GM18951 (cell line): ENCODE results near the gene PPAT.
A peak's percentile ranks its signal among the peaks of the same experiment; 100 is the strongest.
"Not testable (repeated sequence)": the region's sequence is repeated elsewhere in the genome, so short reads cannot be mapped to it uniquely, and the experiment has no call there.

ENCODE experiments used
- POLR2A ChIP-seq: IDR thresholded peaks from 4 replicates; pipeline ENCODE4 v1.6.1; 2011; ENCODE audit warnings: mild to moderate bottlenecking; ENCODE audit not compliant: insufficient read length, insufficient read depth; ENCODE audit errors: extremely low read depth
- in situ Hi-C: fragments of 300-500 bp; cut with MboI; formaldehyde crosslinking; loops from one replicate; pipeline ENCODE4 v1.12.0; 2022; ENCODE audit warnings: low sequenced_read_pairs, mixed read lengths, inconsistent platforms; ENCODE audit not compliant: unreplicated experiment

The PPAT gene

DNA sequence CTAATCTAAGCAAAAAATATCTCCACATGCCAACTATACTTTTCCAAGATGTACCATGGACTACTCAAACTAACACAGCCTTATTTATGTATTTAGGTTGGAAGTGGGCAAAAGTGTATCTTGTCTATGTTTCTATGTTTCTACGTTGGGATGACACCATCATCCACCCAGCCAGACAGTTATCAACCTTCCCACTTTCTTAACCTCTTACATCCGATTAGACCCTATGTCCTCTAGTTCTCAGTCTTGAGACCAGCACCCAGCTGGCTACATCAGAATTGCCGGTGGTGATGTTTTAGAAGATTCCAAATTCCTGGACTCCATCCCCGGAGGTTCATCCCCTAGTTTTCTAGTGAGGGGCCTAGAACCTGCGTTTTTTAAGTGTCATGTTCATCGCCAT is 47.1 kb downstream of the PPAT start:
- in situ Hi-C loops: no loop called here
- TF ChIP-seq POLR2A: no peak

DNA sequence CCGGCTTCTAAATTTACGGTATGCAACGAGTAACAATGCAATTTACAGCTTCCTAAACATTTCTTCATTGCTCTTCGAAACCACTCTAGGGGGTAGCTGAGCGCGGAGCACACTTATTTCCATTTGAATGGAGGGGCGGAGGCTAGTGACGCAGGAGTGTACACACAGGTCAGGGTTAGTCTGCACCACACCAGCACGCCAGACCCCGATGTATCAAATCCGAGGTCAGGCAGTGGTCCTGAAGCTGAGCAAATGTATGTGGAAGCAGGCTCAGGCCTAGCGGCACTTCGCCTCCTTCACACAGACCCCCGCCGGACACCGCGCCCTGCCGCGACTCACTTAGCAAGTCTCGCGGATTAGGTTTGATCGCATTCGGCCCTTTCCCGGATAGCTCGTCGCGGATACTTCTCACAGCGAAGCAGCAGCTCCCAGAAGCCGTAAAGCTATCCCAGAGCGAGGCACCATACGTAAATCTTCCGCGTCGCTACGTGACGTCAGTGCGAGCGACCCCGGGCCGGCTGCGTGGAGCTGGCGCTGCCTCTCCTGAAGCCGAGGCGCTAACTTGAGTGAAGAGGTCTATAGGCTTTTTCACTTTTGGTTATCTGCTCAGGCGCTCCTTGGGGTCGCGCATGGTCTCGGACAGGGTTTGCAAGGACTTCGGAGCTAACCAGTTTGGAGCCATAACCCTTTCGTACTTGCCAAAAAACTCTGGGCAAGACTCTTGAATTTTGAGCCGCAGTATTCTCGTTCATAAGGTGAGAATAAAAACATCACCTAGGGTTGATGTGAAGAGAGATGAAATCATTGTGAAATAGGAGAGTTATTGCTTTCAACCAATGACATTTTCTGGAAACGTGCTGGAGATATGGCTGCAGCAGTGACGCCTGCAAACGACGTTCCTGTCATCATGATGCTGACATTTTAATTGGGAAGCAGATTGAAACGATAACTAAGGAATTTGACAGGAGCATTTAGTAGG is 48.1 kb downstream of the PPAT start, which contains the start of gene AASDH:
TSS of gene AASDH (minus strand) at position 469 of the 979 bp plus-strand sequence. CDS start 3,192 bp downstream, outside the sequence.
- in situ Hi-C loops: no loop called here

GRCh38 chr4:56386091-56386490 is 49.3 kb downstream of the PPAT start:
- in situ Hi-C loops: no loop called here
- no peak for TF ChIP-seq POLR2A

More for the DNA sequence above, 48.1 kb downstream of the PPAT start, which contains the start of gene AASDH:
- peak; percentile 91 for TF ChIP-seq POLR2A

- in situ Hi-C loops: no loop called here
- TF ChIP-seq POLR2A: no peak
Measured at GRCh38 chr4:56375458-56375857, 60.0 kb downstream of the PPAT start.

GRCh38 chr4:56374956-56375355 is 60.5 kb downstream of the PPAT start:
- TF ChIP-seq POLR2A: no peak
- in situ Hi-C loops: no loop called here

DNA sequence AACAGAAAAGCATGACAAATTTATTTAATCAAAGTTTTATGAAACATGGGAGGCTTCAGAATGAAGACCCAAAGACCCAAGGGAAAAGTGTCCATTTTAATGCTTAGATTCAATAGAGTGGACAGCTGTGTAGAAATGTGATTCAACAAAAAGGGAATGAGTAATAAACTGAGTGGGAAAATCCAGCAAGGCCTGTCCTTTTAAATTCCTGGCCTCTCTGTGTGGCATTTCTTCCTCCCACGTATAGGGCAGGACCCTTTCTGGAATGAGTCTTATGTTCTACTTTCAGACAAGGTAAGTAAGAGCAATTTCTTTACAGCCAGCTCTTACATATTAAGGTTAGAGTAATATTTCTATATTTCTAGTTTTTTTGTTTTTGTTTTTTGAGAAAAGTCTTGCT is 62.6 kb downstream of the PPAT start:
- no peak for TF ChIP-seq POLR2A
- in situ Hi-C loops: no loop called here

DNA sequence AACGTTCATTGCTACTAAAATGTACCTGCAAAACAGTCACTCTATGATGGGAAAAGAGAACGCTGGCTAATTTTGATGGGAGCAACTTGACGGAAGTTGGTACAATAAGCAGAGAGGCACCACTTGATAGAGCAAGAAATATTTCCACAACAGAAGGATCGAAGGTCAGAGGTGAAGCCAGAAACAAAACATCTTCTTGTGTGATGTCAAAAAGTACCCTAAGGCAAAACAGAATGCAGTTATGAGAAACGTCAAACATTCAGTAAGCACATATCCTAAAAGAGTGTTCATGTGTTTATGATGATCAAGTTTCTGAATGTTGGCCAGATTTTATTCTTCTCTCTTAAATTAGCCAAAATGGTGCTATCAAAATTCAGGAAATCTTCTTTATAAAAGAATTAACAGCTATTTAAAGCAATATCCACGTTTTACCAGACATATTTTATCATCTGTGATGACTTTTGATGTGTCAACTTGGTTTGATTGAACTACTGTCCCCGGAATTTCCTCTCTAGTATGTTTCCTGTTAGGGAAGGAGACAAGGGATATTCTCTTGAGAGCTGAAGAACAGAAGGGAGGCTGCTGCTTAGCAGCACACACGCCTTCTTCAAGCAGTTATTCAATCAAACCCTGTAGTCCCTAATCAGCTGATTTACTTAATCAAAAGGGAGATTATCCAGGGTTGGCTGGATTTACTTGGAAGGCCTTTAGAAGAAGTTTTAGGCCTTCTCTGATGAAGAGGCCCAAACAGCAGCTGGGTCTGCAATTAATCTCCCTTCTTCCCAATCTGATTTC is 63.8 kb downstream of the PPAT start:
- TF ChIP-seq POLR2A: no peak

DNA sequence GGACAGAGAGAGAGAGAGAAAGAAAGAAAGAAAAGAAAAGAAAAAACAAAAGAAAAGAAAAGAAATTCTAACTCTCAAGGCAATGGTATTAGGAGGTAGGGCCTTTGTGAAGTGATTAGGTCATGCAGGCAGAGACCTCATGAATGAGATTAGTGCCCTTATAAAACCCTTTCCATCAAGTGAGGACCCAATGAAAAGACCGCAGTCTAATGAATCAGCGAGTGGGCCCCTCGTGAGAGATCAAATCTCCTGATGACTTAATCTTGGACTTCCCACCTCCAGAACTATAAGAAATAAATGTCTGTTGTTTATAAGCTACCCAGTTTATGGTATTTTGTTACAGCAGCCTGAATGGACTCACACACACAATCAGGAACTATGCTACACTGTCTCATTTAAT is 65.0 kb downstream of the PPAT start:
- in situ Hi-C loops: no loop called here

More for the DNA sequence above, 63.8 kb downstream of the PPAT start:
- in situ Hi-C loops: no loop called here

DNA sequence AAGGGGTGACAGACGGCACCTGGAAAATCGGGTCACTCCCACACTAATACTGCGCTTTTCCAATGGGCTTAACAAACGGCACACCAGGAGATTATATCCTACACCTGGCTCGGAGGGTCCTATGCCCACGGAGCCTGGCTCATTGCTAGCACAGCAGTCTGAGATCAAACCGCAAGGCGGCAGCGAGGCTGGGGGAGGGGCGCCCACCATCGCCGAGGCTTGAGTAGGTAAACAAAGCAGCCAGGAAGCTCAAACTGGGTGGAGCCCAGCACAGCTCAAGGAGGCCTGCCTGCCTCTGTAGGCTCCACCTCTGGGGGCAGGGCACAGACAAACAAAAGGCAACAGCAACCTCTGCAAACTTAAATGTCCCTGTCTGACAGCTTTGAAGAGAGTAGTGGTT is 72.4 kb downstream of the PPAT start:
- in situ Hi-C loops: not testable (repeated sequence)

More for the DNA sequence above, 65.0 kb downstream of the PPAT start:
- no peak for TF ChIP-seq POLR2A

GRCh38 chr4:56360071-56360470 is 75.3 kb downstream of the PPAT start:
- no peak for TF ChIP-seq POLR2A
- in situ Hi-C loops: no loop called here

DNA sequence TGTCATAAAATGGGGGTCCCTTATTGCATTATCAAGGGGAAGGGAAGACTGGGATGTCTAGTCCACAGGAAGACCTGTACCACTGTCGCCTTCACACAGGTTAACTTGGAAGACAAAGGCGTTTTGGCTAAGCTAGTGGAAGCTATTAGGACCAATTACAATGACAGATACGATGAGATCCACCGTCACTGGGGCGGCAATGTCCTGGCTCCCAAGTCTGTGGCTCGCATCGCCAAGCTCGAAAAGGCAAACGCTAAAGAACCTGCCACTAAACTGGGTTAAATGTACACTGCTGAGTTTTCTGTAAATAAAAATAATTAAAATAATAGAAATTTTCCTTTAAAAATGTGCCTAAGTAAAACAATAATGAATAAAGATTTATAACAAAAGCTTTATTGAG is 78.8 kb downstream of the PPAT start:
- in situ Hi-C loops: no loop called here
- TF ChIP-seq POLR2A: no peak

- TF ChIP-seq POLR2A: no peak
- in situ Hi-C loops: no loop called here
Measured at GRCh38 chr4:56348576-56348975, 86.8 kb downstream of the PPAT start.

GRCh38 chr4:56345458-56345857 is 90.0 kb downstream of the PPAT start:
- no peak for TF ChIP-seq POLR2A
- in situ Hi-C loops: no loop called here
